Stimulated activated CD8-positive, alpha-beta memory T cell treated with anti-CD3 and anti-CD28 coated beads, Interleukin-2, amount 100 ng/mL, for 1 hour (primary cell): ENCODE data around the gene SLC2A1.

Source experiments
- DNase-seq, 2 donors: peaks; one replicate each; pipeline ENCODE4 v3.0.0-alpha.2; 2020; ENCODE audit warnings: low read depth in 2 of 2

The SLC2A1 gene

GRCh38 chr1:42960566-42961311 lies 2.1 kb upstream of the SLC2A1 start:
- no peak for DNase-seq

GRCh38 chr1:42960122-42960390 lies 1.4 kb upstream of the SLC2A1 start:
- DNase-seq, result no peak

GRCh38 chr1:42957880-42958487 lies 684 bp downstream of the SLC2A1 start:
- DNase-seq, result peak in 1 of 2 donors; percentile 30

GRCh38 chr1:42957229-42957879 lies 1.3 kb downstream of the SLC2A1 start:
- no peak for DNase-seq

GRCh38 chr1:42956739-42957138 lies 1.9 kb downstream of the SLC2A1 start:
- DNase-seq, result no peak

GRCh38 chr1:42955311-42956063 lies 3.2 kb downstream of the SLC2A1 start:
- DNase-seq, result no peak

- no peak for DNase-seq
These were observed 5.2 kb downstream of the SLC2A1 start for GRCh38 chr1:42953182-42954180.

GRCh38 chr1:42952303-42953001 lies 6.2 kb downstream of the SLC2A1 start:
- DNase-seq, result no peak

- DNase-seq, result no peak
These were observed 7.1 kb downstream of the SLC2A1 start for GRCh38 chr1:42951588-42951987.

- no peak for DNase-seq
These were observed 8.6 kb downstream of the SLC2A1 start for GRCh38 chr1:42950116-42950481.

- no peak for DNase-seq
These were observed 9.2 kb downstream of the SLC2A1 start for GRCh38 chr1:42949312-42950115.

- DNase-seq, result no peak
These were observed 10.5 kb downstream of the SLC2A1 start for GRCh38 chr1:42947965-42948732.

- no peak for DNase-seq
These were observed 11.6 kb downstream of the SLC2A1 start for GRCh38 chr1:42947117-42947516.

GRCh38 chr1:42946120-42946898 lies 12.4 kb downstream of the SLC2A1 start:
- DNase-seq, result no peak

- DNase-seq, result no peak
These were observed 13.5 kb downstream of the SLC2A1 start for GRCh38 chr1:42945164-42945563.

- no peak for DNase-seq
These were observed 14.3 kb downstream of the SLC2A1 start for GRCh38 chr1:42944246-42944928.

GRCh38 chr1:42943728-42944127 lies 14.9 kb downstream of the SLC2A1 start:
- no peak for DNase-seq

- DNase-seq, result no peak
These were observed 15.5 kb downstream of the SLC2A1 start for GRCh38 chr1:42943166-42943565.
